WTC11 (cell line): Measurements from ENCODE around the gene JAKMIP1. TPM values are rescaled to one million over a fixed set of nuclear protein-coding genes. Genes with fewer than 3 reads are reported as not detected.
A peak's percentile ranks its signal among the peaks of the same experiment; 100 is the strongest.

Source experiments
- ATAC-seq: fragments of 200-7000 bp; cut with Tn5 transposase; 2 replicates; pipeline ENCODE4 v1.10.0; 2021; ENCODE audit warnings: mild to moderate bottlenecking, moderate library complexity
- CTCF ChIA-PET: fragments of 300-600 bp; sonication (Branson Sonifier 250); formaldehyde crosslinking; loops from one replicate; lab custom pipeline; 2021; ENCODE audit warnings: antibody characterized with exemption; lab: Charles Lee
- POLR2A ChIA-PET: fragments of 350-600 bp; sonication (Branson Sonifier 250); formaldehyde crosslinking; loops from one replicate; lab custom pipeline; 2021; ENCODE audit warnings: antibody characterized with exemption; lab: Charles Lee
- DNase-seq: peaks from one replicate; pipeline ENCODE4 v3.0.0; 2021; ENCODE audit warnings: low spot score
- H3K27ac Mint-ChIP-seq: 2 replicates; pipeline ENCODE4 v1.8.0; 2021; ENCODE audit warnings: mixed read lengths
- H3K27me3 Mint-ChIP-seq: 2 replicates; pipeline ENCODE4 v1.8.0; 2021; ENCODE audit warnings: low read depth, mild to moderate bottlenecking, moderate library complexity, mixed read lengths
- H3K36me3 Mint-ChIP-seq: 2 replicates; pipeline ENCODE4 v1.8.0; 2021; ENCODE audit warnings: mixed read lengths
- H3K4me1 Mint-ChIP-seq: 2 replicates; pipeline ENCODE4 v1.8.0; 2022; ENCODE audit warnings: mixed read lengths
- H3K4me3 Mint-ChIP-seq: 2 replicates; pipeline ENCODE4 v1.8.0; 2021; ENCODE audit warnings: mild to moderate bottlenecking, moderate library complexity, mixed read lengths
- H3K9me3 Mint-ChIP-seq: 2 replicates; pipeline ENCODE4 v1.8.0; 2021; ENCODE audit warnings: mixed read lengths
- AFF4 ChIP-seq: sonication (generic); formaldehyde crosslinking; IDR thresholded peaks from 2 replicates; pipeline ENCODE4 v1.8.1; 2023; ENCODE audit warnings: mild to moderate bottlenecking, missing genetic modification reagents, borderline replicate concordance
- ARID4B ChIP-seq: sonication (generic); formaldehyde crosslinking; IDR thresholded peaks from 2 replicates; pipeline ENCODE4 v1.8.0; 2023; ENCODE audit warnings: missing genetic modification reagents, mild to moderate bottlenecking, borderline replicate concordance
- ATF1 ChIP-seq: sonication (generic); formaldehyde crosslinking; IDR thresholded peaks from 2 replicates; pipeline ENCODE4 v1.8.1; 2023; ENCODE audit warnings: mild to moderate bottlenecking, moderate library complexity, missing genetic modification reagents
- ATF6 ChIP-seq: sonication (generic); formaldehyde crosslinking; IDR thresholded peaks from 2 replicates; pipeline ENCODE4 v1.8.1; 2023; ENCODE audit warnings: mild to moderate bottlenecking, missing genetic modification reagents
- CREM ChIP-seq: sonication (generic); formaldehyde crosslinking; IDR thresholded peaks from 2 replicates; pipeline ENCODE4 v1.8.1; 2022; ENCODE audit warnings: mild to moderate bottlenecking, missing genetic modification reagents, moderate library complexity
- EMX1 ChIP-seq: fragments of 250-450 bp; sonication (Bioruptor Pico); IDR thresholded peaks from 2 replicates; pipeline ENCODE4 v1.8.0; 2021; ENCODE audit warnings: mild to moderate bottlenecking
- ERG ChIP-seq: fragments of 250-450 bp; sonication (Bioruptor Pico); IDR thresholded peaks from 2 replicates; pipeline ENCODE4 v1.8.0; 2021; ENCODE audit warnings: mild to moderate bottlenecking
- FOXJ3 ChIP-seq: sonication (generic); formaldehyde crosslinking; IDR thresholded peaks from 2 replicates; pipeline ENCODE4 v1.9.0; 2021; ENCODE audit warnings: missing genetic modification reagents, mild to moderate bottlenecking, borderline replicate concordance
- GTF2I ChIP-seq: fragments of 250-450 bp; sonication (Bioruptor Pico); conservative IDR thresholded peaks from 2 replicates; pipeline ENCODE4 v1.4.0; 2021; ENCODE audit warnings: mild to moderate bottlenecking
- HMGA2 ChIP-seq: fragments of 250-450 bp; sonication (Bioruptor Pico); IDR thresholded peaks from 2 replicates; pipeline ENCODE4 v1.4.0; 2021; ENCODE audit warnings: mild to moderate bottlenecking, moderate library complexity
- JAZF1 ChIP-seq: fragments of 250-450 bp; sonication (Bioruptor Pico); IDR thresholded peaks from 2 replicates; pipeline ENCODE4 v1.9.0; 2021; ENCODE audit warnings: moderate library complexity, mild to moderate bottlenecking, inconsistent platforms
- NFATC4 ChIP-seq: fragments of 250-450 bp; sonication (Bioruptor Pico); IDR thresholded peaks from 2 replicates; pipeline ENCODE4 v1.9.0; 2021; ENCODE audit warnings: mild to moderate bottlenecking
- NR3C1 ChIP-seq: sonication (generic); formaldehyde crosslinking; conservative IDR thresholded peaks from 2 replicates; pipeline ENCODE4 v1.8.1; 2023; ENCODE audit warnings: low read depth, mild to moderate bottlenecking, missing genetic modification reagents
- RELA ChIP-seq: sonication (generic); formaldehyde crosslinking; IDR thresholded peaks from 2 replicates; pipeline ENCODE4 v1.8.1; 2022; ENCODE audit warnings: missing genetic modification reagents, mild to moderate bottlenecking, borderline replicate concordance
- SP1 ChIP-seq: sonication (generic); formaldehyde crosslinking; conservative IDR thresholded peaks from 2 replicates; pipeline ENCODE4 v1.8.1; 2022; ENCODE audit warnings: missing genetic modification reagents
- TCF7 ChIP-seq: sonication (generic); formaldehyde crosslinking; IDR thresholded peaks from 2 replicates; pipeline ENCODE4 v1.8.0; 2022; ENCODE audit warnings: mild to moderate bottlenecking, low read depth, missing genetic modification reagents, moderate library complexity
- ZNF317 ChIP-seq: sonication (generic); formaldehyde crosslinking; IDR thresholded peaks from 2 replicates; pipeline ENCODE4 v1.8.1; 2023; ENCODE audit warnings: low read depth, mild to moderate bottlenecking, moderate library complexity, missing genetic modification reagents, borderline replicate concordance
- ZNF416 ChIP-seq: fragments of 250-450 bp; sonication (Bioruptor Pico); IDR thresholded peaks from 2 replicates; pipeline ENCODE4 v1.9.0; 2021; ENCODE audit warnings: mild to moderate bottlenecking, inconsistent platforms
- total RNA-seq: library from RNA; stranded (reverse); gene quantifications from 3 replicates; pipeline ENCODE4 v1.2.3, GENCODE V29; 2021

The JAKMIP1 gene
- total RNA-seq, 1 experiment from 2014 or later: 4.0 TPM

GRCh38 chr4:5988086-5988845 lies 212.1 kb downstream of the JAKMIP1 start (continued):
- no peak for TF ChIP-seq GTF2I (CRISPR knock-in tag)
- no peak for TF ChIP-seq ARID4B (CRISPR knock-in tag)
- TF ChIP-seq AFF4 (CRISPR knock-in tag): no peak
- TF ChIP-seq FOXJ3 (CRISPR knock-in tag): no peak
- no peak for TF ChIP-seq ZNF416
- no peak for TF ChIP-seq ATF6 (CRISPR knock-in tag)
- TF ChIP-seq JAZF1 (CRISPR knock-in tag): no peak
- TF ChIP-seq, all 79 proteins: peak for 0

- Mint-ChIP-seq H3K36me3 (peaks cover 17% of the 10 kb centered on the region), H3K27me3 (peaks cover 28% of the 10 kb centered on the region), H3K9me3 (peaks cover 29% of the 10 kb centered on the region), H3K4me1 (no peaks in the 10 kb centered on the region; the same call in 1 of the 2 replicates), H3K27ac (no peak overlapping the region), H3K4me3 (no peak overlapping the region)
- ChIA-PET POLR2A (no interaction called here), CTCF (no interaction called here)
- DNase-seq: no peak
- TF ChIP-seq ZNF317: peak; percentile 92
- TF ChIP-seq HMGA2 (CRISPR knock-in tag): no peak
- ATAC-seq: no peak
Measured at GRCh38 chr4:5984843-5985242, 215.5 kb downstream of the JAKMIP1 start.

- no peak overlapping the region for H3K4me3 Mint-ChIP-seq
- POLR2A ChIA-PET: no interaction called here
- ATAC-seq (no peak; the same call in 1 of the 2 replicates), DNase-seq (no peak)
- peaks cover 17% of the 10 kb centered on the region for H3K36me3 Mint-ChIP-seq
- H3K9me3 Mint-ChIP-seq: peaks cover 29% of the 10 kb centered on the region
- no peak overlapping the region for H3K27ac Mint-ChIP-seq
- CTCF ChIA-PET: interaction anchor here (0.8 to 3.2 kb wide), 9 partner anchors 9 to 349 kb away, joined by 3 to 15 read pairs (median 4); no protein-coding TSS in a partner anchor
- peaks cover 13% of the 10 kb centered on the region for H3K27me3 Mint-ChIP-seq
- H3K4me1 Mint-ChIP-seq: peaks cover 2% of the 10 kb centered on the region; the same call in 1 of the 2 replicates
- no peak for TF ChIP-seq ATF1
- no peak for TF ChIP-seq EMX1 (CRISPR knock-in tag)
- no peak for TF ChIP-seq NFATC4 (CRISPR knock-in tag)
- TF ChIP-seq NR3C1 (CRISPR knock-in tag): no peak
- TF ChIP-seq RELA: no peak
- TF ChIP-seq SP1 (CRISPR knock-in tag): no peak
- no peak for TF ChIP-seq CREM (CRISPR knock-in tag)
- no peak for TF ChIP-seq TCF7 (CRISPR knock-in tag)
- no peak for TF ChIP-seq ERG (CRISPR knock-in tag)
Measured at GRCh38 chr4:5982156-5982973, 218.0 kb downstream of the JAKMIP1 start.
